Testis (tissue), 3 donors: Measurements from ENCODE around the gene ZNF428. TPM values are rescaled to one million over a fixed set of nuclear protein-coding genes. Genes with fewer than 3 reads are reported as not detected.
"Not testable (repeated sequence)": the region's sequence is repeated elsewhere in the genome, so short reads cannot be mapped to it uniquely, and the experiment has no call there.

Experiments used
- DNase-seq: peaks from one replicate; pipeline ENCODE4 v3.0.0-alpha.2; 2019
- H3K27ac ChIP-seq, 2 donors: fragments of 200-600 bp; sonication (generic); one replicate each; pipeline ENCODE4 v1.5.1; 2019
- H3K27me3 ChIP-seq: fragments of 200-600 bp; sonication (generic); one replicate; pipeline ENCODE4 v1.5.1; 2019
- H3K36me3 ChIP-seq: fragments of 200-600 bp; sonication (generic); one replicate; pipeline ENCODE4 v1.5.1; 2017; ENCODE audit warnings: low read depth; ENCODE audit errors: missing control alignments
- H3K4me1 ChIP-seq: fragments of 200-600 bp; sonication (generic); one replicate; pipeline ENCODE4 v1.5.1; 2019
- H3K4me3 ChIP-seq, 2 donors: fragments of 200-600 bp; sonication (generic); one replicate each; pipeline ENCODE4 v1.5.1; 2017 to 2019
- H3K9me3 ChIP-seq: fragments of 200-600 bp; sonication (generic); one replicate; pipeline ENCODE4 v1.5.1; 2017
- POLR2A ChIP-seq: fragments of 450-650 bp; IDR thresholded peaks from one replicate; pipeline ENCODE4 v1.6.1; 2017; ENCODE audit warnings: antibody characterized with exemption, mild to moderate bottlenecking, moderate library complexity
- WGBS, 2 donors: methylation state at CpG; one replicate each; pipeline ENCODE4 v1.1.5; 2018; 5-methylcytosine and 5-hydroxymethylcytosine counted together
- intact Hi-C: fragments of 100-400 bp; cut with DNase I; formaldehyde crosslinking; loops from one replicate; pipeline ENCODE4 v1.15.1; 2023; ENCODE audit warnings: low total_unique reads
- polyA plus RNA-seq: library from polyadenylated mRNA; stranded (reverse); fragments of 350-450 nt; fragmentation: Illumina TruSeq; extraction: RNeasy Lipid Tissue Mini Kit (QIAGEN cat#74804); gene quantifications from one replicate; pipeline ENCODE4 v1.2.3, GENCODE V29; 2014; ENCODE audit warnings: low read depth, low replicate concordance; ENCODE audit not compliant: insufficient read depth
- total RNA-seq, 2 donors: library from RNA; depleted of rRNA; stranded (reverse); fragments of >200 nt; gene quantifications; one replicate each; pipeline ENCODE4 v1.2.3, GENCODE V29; 2016
- TF ChIP-seq, protein P1 (sequence below), 3 experiments: fragments of 450-650 bp in 2 of 3; fragments of 200-600 bp in 1 of 3; sonication (generic) in 1 of 3; IDR thresholded peaks; one replicate each; pipeline ENCODE4 v1.5.1; 2016 to 2019; ENCODE audit warnings: antibody characterized with exemption in 3 of 3, mild to moderate bottlenecking in 2 of 3, moderate library complexity in 1 of 3

Gene ZNF428
- total and polyA plus RNA-seq, 3 donors from 2014 or later = 64.1 to 94.2 (median 93.1) TPM

DNA sequence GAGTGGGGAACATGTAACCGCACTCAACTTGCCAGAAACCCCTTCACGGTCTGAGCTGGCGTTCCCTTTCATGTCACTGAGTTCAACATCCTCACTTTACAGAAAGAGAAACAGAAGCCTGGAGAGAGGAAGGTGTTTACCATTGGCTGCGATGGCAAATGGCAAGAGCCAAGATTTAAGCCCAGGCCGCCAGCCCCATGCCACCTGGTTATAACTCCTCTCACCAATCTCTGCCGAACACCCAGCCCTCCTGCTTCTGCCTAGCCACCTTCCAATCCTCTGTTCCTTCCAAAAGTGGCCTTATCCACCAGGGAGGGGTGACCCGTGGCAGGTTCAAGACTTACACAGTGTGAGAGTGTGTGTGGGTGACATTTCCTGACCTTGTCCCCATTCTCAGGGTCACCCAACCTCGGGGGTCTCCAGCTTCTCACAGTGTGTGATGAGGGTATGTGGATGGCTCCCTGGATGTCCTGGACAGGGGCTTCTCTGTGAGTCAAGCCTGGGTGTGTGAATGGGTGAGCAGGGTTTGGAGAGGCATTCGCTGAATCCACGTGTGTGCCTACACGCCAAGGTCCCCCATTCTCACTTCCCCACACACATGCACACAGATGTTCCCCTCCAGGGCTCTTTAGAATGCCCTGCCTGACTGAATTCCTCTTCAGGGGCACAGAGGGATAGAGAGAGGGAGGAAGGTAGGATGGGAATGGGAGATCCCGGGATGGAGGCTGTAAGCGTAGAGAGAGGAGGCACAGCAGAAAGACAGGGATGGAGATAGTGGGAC lies 19.0 kb upstream of the ZNF428 start:
- Histone ChIP-seq H3K4me3 (no peak overlapping the region), H3K27me3 (no peaks in the 10 kb centered on the region), H3K9me3 (no peaks in the 10 kb centered on the region), H3K36me3 (no peaks in the 10 kb centered on the region), H3K4me1 (peaks cover 8% of the 10 kb centered on the region), H3K27ac (no peak overlapping the region)
- TF ChIP-seq POLR2A = no peak
- TF ChIP-seq, protein P1, sequence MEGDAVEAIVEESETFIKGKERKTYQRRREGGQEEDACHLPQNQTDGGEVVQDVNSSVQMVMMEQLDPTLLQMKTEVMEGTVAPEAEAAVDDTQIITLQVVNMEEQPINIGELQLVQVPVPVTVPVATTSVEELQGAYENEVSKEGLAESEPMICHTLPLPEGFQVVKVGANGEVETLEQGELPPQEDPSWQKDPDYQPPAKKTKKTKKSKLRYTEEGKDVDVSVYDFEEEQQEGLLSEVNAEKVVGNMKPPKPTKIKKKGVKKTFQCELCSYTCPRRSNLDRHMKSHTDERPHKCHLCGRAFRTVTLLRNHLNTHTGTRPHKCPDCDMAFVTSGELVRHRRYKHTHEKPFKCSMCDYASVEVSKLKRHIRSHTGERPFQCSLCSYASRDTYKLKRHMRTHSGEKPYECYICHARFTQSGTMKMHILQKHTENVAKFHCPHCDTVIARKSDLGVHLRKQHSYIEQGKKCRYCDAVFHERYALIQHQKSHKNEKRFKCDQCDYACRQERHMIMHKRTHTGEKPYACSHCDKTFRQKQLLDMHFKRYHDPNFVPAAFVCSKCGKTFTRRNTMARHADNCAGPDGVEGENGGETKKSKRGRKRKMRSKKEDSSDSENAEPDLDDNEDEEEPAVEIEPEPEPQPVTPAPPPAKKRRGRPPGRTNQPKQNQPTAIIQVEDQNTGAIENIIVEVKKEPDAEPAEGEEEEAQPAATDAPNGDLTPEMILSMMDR (IDR thresholded peaks at IDR 0.05) = no peak
- DNase-seq = no peak
- intact Hi-C loops = no loop called here
- WGBS, 2 donors = 72 to 73% methylated on average over 13 of the region's 13 CpGs

- TF ChIP-seq, protein P1 (IDR thresholded peaks at IDR 0.05) = no peak
- no peak for TF ChIP-seq POLR2A
- Histone ChIP-seq H3K4me1 (peaks cover 8% of the 10 kb centered on the region), H3K27ac (no peak overlapping the region), H3K4me3 (no peak overlapping the region), H3K9me3 (no peaks in the 10 kb centered on the region), H3K36me3 (no peaks in the 10 kb centered on the region), H3K27me3 (no peaks in the 10 kb centered on the region)
- WGBS, 2 donors = 56 to 88% methylated on average over 7 to 14 of the region's 14 CpGs
- no peak for DNase-seq
- intact Hi-C loops = no loop called here
Observed at GRCh38 chr19:43636121-43636683, 16.8 kb upstream of the ZNF428 start.

GRCh38 chr19:43635561-43635940 lies 16.1 kb upstream of the ZNF428 start:
- H3K4me1 ChIP-seq, H3K27ac ChIP-seq, DNase-seq, H3K36me3 ChIP-seq, H3K27me3 ChIP-seq, H3K9me3 ChIP-seq, intact Hi-C loops: not testable (repeated sequence)
- WGBS, 2 donors = 9 to 35% methylated on average over 2 of the region's 2 CpGs
- peak overlapping the region in 1 of 2 donors; percentile 36 for H3K4me3 ChIP-seq

GRCh38 chr19:43634872-43635560 lies 15.6 kb upstream of the ZNF428 start:
- Histone ChIP-seq H3K4me3 (peak overlapping the region in 1 of 2 donors; percentile 36), H3K36me3 (no peaks in the 10 kb centered on the region), H3K4me1 (peaks cover 5% of the 10 kb centered on the region), H3K27ac (no peak overlapping the region), H3K27me3 (no peaks in the 10 kb centered on the region), H3K9me3 (no peaks in the 10 kb centered on the region)
- 4 to 6% methylated on average over 15 to 17 of the region's 17 CpGs for WGBS, 2 donors
- TF ChIP-seq, protein P1 (IDR thresholded peaks at IDR 0.05) = no peak
- TF ChIP-seq POLR2A = no peak
- intact Hi-C loops = no loop called here
- peak; percentile 36 for DNase-seq

DNA sequence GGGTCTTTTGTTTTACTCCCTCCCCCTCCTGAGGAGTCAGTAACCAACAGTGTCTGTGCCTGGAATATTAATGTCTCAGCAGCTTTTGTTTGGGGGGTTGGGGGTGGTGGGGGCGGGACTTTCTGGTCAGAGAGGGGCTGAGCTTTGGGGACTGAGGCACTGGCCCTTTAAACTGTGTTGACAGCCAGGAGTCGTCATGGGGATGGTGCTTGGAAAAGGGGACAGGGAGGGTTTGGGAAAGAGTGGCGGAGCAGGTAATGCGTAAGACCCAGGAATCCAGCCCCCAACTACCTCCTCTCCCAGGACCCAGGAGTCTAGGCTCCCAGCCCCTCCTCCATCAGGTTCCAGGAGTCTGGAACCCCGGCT lies 15.1 kb upstream of the ZNF428 start:
- Histone ChIP-seq H3K4me1 (peaks cover 5% of the 10 kb centered on the region), H3K36me3 (no peaks in the 10 kb centered on the region), H3K27me3 (no peaks in the 10 kb centered on the region), H3K27ac (no peak overlapping the region), H3K9me3 (no peaks in the 10 kb centered on the region), H3K4me3 (no peak overlapping the region)
- no peak for DNase-seq
- 4 to 10% methylated on average over 4 to 5 of the region's 5 CpGs for WGBS, 2 donors
- no peak for TF ChIP-seq POLR2A
- TF ChIP-seq, protein P1 (IDR thresholded peaks at IDR 0.05) = no peak
- intact Hi-C loops = no loop called here
